Lower leg skin (tissue), 4 donors: ENCODE measurements around the gene BAHCC1. TPM values are rescaled to one million over a fixed set of nuclear protein-coding genes. Genes with fewer than 3 reads are reported as not detected.

Source experiments
- DNase-seq, 2 donors: peaks; one replicate each; pipeline ENCODE4 v3.0.0-alpha.2; 2019; ENCODE audit warnings: low spot score in 2 of 2
- H3K4me3 ChIP-seq: fragments of 200-600 bp; sonication (generic); 2 replicates; pipeline ENCODE4 v1.5.1; 2017; ENCODE audit warnings: mild to moderate bottlenecking, low read depth; ENCODE audit not compliant: poor library complexity, severe bottlenecking
- POLR2A ChIP-seq, 2 donors: fragments of 450-650 bp; IDR thresholded peaks; one replicate each; pipeline ENCODE4 v1.6.1; 2016 to 2017; ENCODE audit warnings: antibody characterized with exemption in 2 of 2, mild to moderate bottlenecking in 1 of 2, moderate library complexity in 1 of 2
- WGBS, 2 donors: methylation state at CpG; one replicate each; pipeline ENCODE4 v1.1.5; 2018; 5-methylcytosine and 5-hydroxymethylcytosine counted together
- intact Hi-C: fragments of 100-400 bp; cut with DNase I; formaldehyde crosslinking; loops from one replicate; pipeline ENCODE4 v1.15.0; 2023; ENCODE audit warnings: low total_unique reads
- total RNA-seq, 4 donors: library from RNA; depleted of rRNA; stranded (reverse); fragments of >200 nt; gene quantifications; one replicate each; pipeline ENCODE4 v1.1.0, GENCODE V29; 2016
- TF ChIP-seq, protein P1 (sequence below), 3 donors: fragments of 450-650 bp; IDR thresholded peaks; one replicate each; pipeline ENCODE4 v1.5.1; 2016; ENCODE audit warnings: antibody characterized with exemption in 3 of 3, mild to moderate bottlenecking in 3 of 3, moderate library complexity in 2 of 3

The BAHCC1 gene
- total RNA-seq, 4 donors from 2014 or later = 4.1 to 14.2 (median 10.0) TPM

- TF ChIP-seq POLR2A (IDR thresholded peaks at IDR 0.05) = no peak
- TF ChIP-seq, protein P1, sequence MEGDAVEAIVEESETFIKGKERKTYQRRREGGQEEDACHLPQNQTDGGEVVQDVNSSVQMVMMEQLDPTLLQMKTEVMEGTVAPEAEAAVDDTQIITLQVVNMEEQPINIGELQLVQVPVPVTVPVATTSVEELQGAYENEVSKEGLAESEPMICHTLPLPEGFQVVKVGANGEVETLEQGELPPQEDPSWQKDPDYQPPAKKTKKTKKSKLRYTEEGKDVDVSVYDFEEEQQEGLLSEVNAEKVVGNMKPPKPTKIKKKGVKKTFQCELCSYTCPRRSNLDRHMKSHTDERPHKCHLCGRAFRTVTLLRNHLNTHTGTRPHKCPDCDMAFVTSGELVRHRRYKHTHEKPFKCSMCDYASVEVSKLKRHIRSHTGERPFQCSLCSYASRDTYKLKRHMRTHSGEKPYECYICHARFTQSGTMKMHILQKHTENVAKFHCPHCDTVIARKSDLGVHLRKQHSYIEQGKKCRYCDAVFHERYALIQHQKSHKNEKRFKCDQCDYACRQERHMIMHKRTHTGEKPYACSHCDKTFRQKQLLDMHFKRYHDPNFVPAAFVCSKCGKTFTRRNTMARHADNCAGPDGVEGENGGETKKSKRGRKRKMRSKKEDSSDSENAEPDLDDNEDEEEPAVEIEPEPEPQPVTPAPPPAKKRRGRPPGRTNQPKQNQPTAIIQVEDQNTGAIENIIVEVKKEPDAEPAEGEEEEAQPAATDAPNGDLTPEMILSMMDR (IDR thresholded peaks at IDR 0.05) = no peak
- 8% methylated on average over 20 of the region's 32 CpGs; no CpG with 5 or more reads in 1 of the 2 donors for WGBS, 2 donors
- no peak overlapping the region for H3K4me3 ChIP-seq
- intact Hi-C loops = loop anchor here (2.0 to 10.0 kb wide), 2 partner anchors 189 to 231 kb away; partner anchors contain the start of gene SLC38A10
- DNase-seq = no peak
These were observed 88.6 kb downstream of the BAHCC1 start for GRCh38 chr17:81483862-81484194.

DNA sequence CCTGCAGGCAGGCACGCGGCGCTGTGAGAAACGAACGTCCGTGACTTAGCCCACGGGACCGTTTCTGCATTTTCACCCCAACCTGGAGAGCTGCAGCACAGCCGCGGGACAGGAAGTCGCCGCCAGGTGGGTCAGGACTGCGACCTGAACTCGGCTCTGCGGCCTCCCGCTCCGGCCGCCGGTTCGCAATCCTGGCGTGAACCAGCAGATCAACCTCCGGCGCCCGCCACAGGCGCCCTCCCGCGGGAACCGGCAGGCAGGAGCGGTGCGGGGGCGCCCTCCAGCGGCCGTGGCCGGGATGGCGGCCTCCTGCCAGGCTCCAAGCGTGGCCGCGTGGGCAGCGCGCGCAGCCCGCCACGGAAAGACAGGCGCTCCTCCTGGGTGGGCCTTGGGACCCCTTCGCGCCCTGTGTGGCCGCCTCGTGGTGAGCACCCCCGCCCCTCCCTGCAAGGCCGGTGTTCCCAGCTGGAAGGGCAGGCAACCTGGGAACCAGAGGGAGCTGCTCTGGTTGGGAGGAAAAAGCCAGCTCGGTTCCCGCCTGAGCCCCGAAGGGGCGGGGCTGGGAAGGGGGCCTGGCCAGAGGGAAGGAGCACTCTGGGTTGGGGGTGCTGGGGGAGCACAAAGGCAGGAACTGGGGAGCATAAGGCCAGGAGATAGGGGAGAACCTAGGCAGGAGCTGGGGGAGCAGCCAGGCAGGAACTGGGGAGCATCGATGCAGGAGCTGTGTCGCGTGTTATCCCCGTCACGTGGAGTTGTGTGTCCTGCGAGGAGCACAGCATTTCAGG lies 89.1 kb downstream of the BAHCC1 start:
- intact Hi-C loops = loop anchor here (2.0 to 10.0 kb wide), 2 partner anchors 190 to 232 kb away; partner anchors contain the start of gene SLC38A10
- no peak for TF ChIP-seq POLR2A (IDR thresholded peaks at IDR 0.05)
- TF ChIP-seq, protein P1 (IDR thresholded peaks at IDR 0.05) = peak in 2 of 3 donors; percentile 70 to 86
- DNase-seq = peak; percentile 75 to 96
- WGBS, 2 donors = 8 to 9% methylated on average over 27 to 31 of the region's 60 CpGs
- H3K4me3 ChIP-seq = no peak overlapping the region

- no peak for TF ChIP-seq POLR2A (IDR thresholded peaks at IDR 0.05)
- TF ChIP-seq, protein P1 (IDR thresholded peaks at IDR 0.05) = no peak
- 75% methylated on average over 17 of the region's 17 CpGs for WGBS, 2 donors
- no peak for DNase-seq
- intact Hi-C loops = loop anchor here (10.0 kb wide), 1 partner anchor 192 kb away; the partner anchor contains the start of gene SLC38A10
- H3K4me3 ChIP-seq = no peak overlapping the region
These were observed 91.0 kb downstream of the BAHCC1 start for GRCh38 chr17:81486199-81486810.

DNA sequence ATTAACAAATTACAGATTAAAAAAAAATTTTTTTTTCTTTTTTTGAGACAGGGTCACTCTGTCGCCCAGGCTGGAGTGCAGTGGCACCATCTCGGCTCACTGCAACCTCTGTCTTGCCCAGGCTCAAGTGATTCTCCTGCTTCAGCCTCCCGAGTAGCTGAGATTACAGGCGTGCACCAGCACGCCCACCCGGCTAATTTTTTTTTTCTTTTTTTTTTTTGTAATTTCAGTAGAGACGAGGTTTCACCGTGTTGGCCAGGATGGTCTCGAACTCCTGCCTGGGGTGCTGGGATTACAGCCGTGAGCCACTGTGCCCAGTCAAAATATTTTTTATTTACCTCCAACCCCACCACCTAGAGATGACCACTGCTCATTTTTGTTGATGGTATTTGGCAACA lies 91.8 kb downstream of the BAHCC1 start:
- intact Hi-C loops = loop anchor here (10.0 kb wide), 1 partner anchor 192 kb away; the partner anchor contains the start of gene SLC38A10
- no peak overlapping the region for H3K4me3 ChIP-seq

DNA sequence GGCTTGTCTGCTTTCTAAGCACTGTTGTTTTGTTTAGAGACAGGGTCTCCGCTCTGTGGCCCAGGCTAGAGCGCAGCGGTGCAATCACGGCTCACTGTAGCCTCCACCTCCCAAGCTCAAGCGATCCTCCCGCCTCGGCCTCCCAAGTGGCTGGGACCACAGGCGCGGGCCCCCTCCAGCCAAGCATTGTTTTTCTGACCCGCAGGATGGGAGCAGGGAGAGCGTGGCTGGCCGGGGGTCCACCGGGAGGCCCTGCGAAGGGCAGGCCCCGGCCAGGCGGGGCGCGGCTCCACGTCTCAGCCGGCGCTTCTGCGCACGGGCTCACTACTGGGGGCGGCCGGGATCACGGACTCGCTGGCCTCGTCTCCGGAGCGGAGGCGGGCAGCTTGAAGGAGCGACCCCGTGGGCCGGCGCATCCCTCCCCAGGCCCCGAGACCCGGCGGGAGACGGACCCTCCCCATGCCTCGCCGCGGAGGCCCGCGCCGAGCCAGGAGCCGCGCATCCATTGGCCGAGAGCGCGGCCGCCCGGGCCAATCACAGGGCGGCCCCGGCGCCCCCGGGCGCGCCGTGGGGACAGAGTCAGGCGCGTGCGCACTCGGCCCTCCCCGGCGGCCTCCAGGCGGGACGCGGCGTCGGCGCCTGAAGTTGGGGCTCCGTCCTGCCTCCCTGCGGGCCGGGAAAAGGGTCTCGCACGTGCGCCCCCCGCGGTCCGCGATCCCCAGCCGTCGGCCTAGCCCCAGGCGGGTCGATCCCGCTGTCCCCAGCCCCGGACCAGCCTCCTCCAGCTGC lies 92.4 kb downstream of the BAHCC1 start:
- peak overlapping the region; percentile 41 for H3K4me3 ChIP-seq
- peak in 1 of 2 donors; percentile 93 for DNase-seq
- WGBS, 2 donors = 23 to 26% methylated on average over 26 to 41 of the region's 87 CpGs
- TF ChIP-seq, protein P1 (IDR thresholded peaks at IDR 0.05) = no peak
- no peak for TF ChIP-seq POLR2A (IDR thresholded peaks at IDR 0.05)
- intact Hi-C loops = loop anchor here (10.0 kb wide), 1 partner anchor 193 kb away; the partner anchor contains the start of gene SLC38A10

More for the DNA sequence above, 91.8 kb downstream of the BAHCC1 start:
- WGBS, 2 donors = 60 to 62% methylated on average over 10 of the region's 10 CpGs
- no peak for DNase-seq
- TF ChIP-seq, protein P1 (IDR thresholded peaks at IDR 0.05) = no peak
- TF ChIP-seq POLR2A (IDR thresholded peaks at IDR 0.05) = no peak
